ENCODE measurements around the gene COX14.

DNA sequence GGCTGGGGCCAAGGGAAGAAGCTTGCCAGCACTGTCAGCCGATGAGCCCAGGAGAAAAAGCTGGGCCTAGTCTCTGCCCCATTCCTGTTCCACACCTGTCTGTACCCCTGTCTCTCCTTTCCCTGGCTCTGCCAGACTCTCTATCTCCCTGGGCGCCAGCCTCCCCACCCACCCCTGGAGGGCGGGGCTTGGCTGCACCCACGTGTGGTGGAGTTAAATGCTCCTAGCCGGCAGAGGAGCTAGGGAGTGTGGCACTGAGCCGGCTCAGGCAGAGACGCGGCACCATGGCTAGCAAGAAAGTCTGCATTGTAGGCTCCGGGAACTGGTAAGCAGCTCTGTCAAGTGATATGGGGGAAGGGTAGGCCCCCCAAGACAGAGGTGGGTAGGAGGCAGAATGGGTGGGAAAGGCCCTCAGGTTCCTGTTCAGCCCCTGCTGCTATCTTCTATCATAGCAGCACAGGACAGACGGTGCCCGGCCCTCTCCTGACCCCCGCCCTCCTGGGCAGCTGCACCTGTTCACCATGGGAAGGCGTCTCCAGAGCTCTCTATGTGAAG is 8.2 kb upstream of the COX14 start, which contains the start of gene GPD1:
- TF ChIP-seq EZH2 (IDR thresholded peaks at IDR 0.05), result no peak
- 0 out of 2 replicates have a peak, but pooled peaks have one; percentile 22 for TF ChIP-seq POLR2AphosphoS5 (IDR thresholded peaks at IDR 0.05; ENCODE audit: borderline replicate concordance, low read depth, low read length)
- no peak for TF ChIP-seq FOXP2 (optimal IDR thresholded peaks at IDR 0.05; ENCODE audit: control extremely low read depth, extremely low read length, insufficient read depth)
